ENCODE measurements around the gene SFI1. TPM values are rescaled to one million over a fixed set of nuclear protein-coding genes. Genes with fewer than 3 reads are reported as not detected.

SFI1 gene
- total and polyA plus RNA-seq, 2 of the 8 experiments (the other 6 are each of a cell fraction or from before 2014, with no cell fraction given) = 10.4 to 30.1 TPM

DNA sequence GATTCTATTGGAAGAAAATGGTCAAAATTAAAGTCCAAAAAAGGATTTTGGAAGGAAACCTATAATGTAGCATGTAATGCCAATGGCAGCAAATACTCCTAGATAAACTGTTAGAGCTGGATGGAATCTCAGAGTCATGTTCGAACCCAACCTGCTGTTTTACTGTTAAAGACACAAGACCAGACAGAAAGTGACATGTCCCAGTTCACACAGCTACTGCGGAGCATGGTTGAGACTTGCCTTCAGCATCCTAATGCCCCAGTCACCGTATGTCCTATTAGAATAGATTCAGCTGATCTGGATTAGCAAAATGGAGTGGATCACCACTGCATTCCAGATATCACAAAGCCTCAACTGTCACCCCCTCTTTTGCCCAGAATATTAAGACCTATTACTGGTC lies 150.7 kb downstream of the SFI1 start (continued):
- TF ChIP-seq, protein P1, sequence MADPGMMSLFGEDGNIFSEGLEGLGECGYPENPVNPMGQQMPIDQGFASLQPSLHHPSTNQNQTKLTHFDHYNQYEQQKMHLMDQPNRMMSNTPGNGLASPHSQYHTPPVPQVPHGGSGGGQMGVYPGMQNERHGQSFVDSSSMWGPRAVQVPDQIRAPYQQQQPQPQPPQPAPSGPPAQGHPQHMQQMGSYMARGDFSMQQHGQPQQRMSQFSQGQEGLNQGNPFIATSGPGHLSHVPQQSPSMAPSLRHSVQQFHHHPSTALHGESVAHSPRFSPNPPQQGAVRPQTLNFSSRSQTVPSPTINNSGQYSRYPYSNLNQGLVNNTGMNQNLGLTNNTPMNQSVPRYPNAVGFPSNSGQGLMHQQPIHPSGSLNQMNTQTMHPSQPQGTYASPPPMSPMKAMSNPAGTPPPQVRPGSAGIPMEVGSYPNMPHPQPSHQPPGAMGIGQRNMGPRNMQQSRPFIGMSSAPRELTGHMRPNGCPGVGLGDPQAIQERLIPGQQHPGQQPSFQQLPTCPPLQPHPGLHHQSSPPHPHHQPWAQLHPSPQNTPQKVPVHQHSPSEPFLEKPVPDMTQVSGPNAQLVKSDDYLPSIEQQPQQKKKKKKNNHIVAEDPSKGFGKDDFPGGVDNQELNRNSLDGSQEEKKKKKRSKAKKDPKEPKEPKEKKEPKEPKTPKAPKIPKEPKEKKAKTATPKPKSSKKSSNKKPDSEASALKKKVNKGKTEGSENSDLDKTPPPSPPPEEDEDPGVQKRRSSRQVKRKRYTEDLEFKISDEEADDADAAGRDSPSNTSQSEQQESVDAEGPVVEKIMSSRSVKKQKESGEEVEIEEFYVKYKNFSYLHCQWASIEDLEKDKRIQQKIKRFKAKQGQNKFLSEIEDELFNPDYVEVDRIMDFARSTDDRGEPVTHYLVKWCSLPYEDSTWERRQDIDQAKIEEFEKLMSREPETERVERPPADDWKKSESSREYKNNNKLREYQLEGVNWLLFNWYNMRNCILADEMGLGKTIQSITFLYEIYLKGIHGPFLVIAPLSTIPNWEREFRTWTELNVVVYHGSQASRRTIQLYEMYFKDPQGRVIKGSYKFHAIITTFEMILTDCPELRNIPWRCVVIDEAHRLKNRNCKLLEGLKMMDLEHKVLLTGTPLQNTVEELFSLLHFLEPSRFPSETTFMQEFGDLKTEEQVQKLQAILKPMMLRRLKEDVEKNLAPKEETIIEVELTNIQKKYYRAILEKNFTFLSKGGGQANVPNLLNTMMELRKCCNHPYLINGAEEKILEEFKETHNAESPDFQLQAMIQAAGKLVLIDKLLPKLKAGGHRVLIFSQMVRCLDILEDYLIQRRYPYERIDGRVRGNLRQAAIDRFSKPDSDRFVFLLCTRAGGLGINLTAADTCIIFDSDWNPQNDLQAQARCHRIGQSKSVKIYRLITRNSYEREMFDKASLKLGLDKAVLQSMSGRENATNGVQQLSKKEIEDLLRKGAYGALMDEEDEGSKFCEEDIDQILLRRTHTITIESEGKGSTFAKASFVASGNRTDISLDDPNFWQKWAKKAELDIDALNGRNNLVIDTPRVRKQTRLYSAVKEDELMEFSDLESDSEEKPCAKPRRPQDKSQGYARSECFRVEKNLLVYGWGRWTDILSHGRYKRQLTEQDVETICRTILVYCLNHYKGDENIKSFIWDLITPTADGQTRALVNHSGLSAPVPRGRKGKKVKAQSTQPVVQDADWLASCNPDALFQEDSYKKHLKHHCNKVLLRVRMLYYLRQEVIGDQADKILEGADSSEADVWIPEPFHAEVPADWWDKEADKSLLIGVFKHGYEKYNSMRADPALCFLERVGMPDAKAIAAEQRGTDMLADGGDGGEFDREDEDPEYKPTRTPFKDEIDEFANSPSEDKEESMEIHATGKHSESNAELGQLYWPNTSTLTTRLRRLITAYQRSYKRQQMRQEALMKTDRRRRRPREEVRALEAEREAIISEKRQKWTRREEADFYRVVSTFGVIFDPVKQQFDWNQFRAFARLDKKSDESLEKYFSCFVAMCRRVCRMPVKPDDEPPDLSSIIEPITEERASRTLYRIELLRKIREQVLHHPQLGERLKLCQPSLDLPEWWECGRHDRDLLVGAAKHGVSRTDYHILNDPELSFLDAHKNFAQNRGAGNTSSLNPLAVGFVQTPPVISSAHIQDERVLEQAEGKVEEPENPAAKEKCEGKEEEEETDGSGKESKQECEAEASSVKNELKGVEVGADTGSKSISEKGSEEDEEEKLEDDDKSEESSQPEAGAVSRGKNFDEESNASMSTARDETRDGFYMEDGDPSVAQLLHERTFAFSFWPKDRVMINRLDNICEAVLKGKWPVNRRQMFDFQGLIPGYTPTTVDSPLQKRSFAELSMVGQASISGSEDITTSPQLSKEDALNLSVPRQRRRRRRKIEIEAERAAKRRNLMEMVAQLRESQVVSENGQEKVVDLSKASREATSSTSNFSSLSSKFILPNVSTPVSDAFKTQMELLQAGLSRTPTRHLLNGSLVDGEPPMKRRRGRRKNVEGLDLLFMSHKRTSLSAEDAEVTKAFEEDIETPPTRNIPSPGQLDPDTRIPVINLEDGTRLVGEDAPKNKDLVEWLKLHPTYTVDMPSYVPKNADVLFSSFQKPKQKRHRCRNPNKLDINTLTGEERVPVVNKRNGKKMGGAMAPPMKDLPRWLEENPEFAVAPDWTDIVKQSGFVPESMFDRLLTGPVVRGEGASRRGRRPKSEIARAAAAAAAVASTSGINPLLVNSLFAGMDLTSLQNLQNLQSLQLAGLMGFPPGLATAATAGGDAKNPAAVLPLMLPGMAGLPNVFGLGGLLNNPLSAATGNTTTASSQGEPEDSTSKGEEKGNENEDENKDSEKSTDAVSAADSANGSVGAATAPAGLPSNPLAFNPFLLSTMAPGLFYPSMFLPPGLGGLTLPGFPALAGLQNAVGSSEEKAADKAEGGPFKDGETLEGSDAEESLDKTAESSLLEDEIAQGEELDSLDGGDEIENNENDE (IDR thresholded peaks at IDR 0.05; ENCODE audit: insufficient replicate concordance, low read length) = no peak
- TF ChIP-seq CREB1 (IDR thresholded peaks at IDR 0.05) (no peak), CTBP2 (IDR thresholded peaks at IDR 0.05; ENCODE audit: borderline replicate concordance, insufficient read depth, insufficient read length, low read length) (no peak)
